Activated T-helper 1 cell treated with anti-CD3 and anti-CD28 coated beads, Interleukin-12 subunit alpha, Interleukin-12 subunit beta, Interleukin-2, Interleukin-4 antibody, amounts not matched to agents 30 ng/mL and 10 ng/mL and 1 ng/mL, durations not matched to agents 14 hours and 24 hours and 36 hours (primary cell): ENCODE measurements around the gene VENTX. TPM values are rescaled to one million over a fixed set of nuclear protein-coding genes. Genes with fewer than 3 reads are reported as not detected.
"Not testable (repeated sequence)": the region's sequence is repeated elsewhere in the genome, so short reads cannot be mapped to it uniquely, and the experiment has no call there.

Experiments
- DNase-seq: peaks from one replicate; pipeline ENCODE4 v3.0.0; 2021; ENCODE audit warnings: low spot score
- H3K27ac Mint-ChIP-seq: one replicate; pipeline ENCODE4 v1.8.0; 2021; ENCODE audit warnings: mild to moderate bottlenecking, mixed read lengths
- H3K27me3 Mint-ChIP-seq: one replicate; pipeline ENCODE4 v1.8.0; 2022; ENCODE audit warnings: mild to moderate bottlenecking, moderate library complexity, mixed read lengths; ENCODE audit not compliant: insufficient read depth
- H3K36me3 Mint-ChIP-seq: one replicate; pipeline ENCODE4 v1.8.0; 2021; ENCODE audit warnings: low read depth, mixed read lengths
- H3K4me1 Mint-ChIP-seq: one replicate; pipeline ENCODE4 v1.8.0; 2021; ENCODE audit warnings: low read depth, mixed read lengths
- H3K4me3 Mint-ChIP-seq: one replicate; pipeline ENCODE4 v1.8.0; 2021; ENCODE audit warnings: mild to moderate bottlenecking, moderate library complexity, mixed read lengths
- H3K9me3 Mint-ChIP-seq: one replicate; pipeline ENCODE4 v1.8.0; 2021; ENCODE audit warnings: mixed read lengths
- intact Hi-C: fragments of 100-400 bp; cut with micrococcal nuclease; formaldehyde crosslinking; loops from one replicate; pipeline ENCODE4 v1.15.1; 2024
- total RNA-seq: library from RNA; stranded (reverse); gene quantifications from 2 replicates; pipeline ENCODE4 v1.2.3, GENCODE V29; 2022

Gene VENTX
- total RNA-seq, 1 donor from 2014 or later, result not detected

GRCh38 chr10:133214468-133215410, 22.9 kb upstream of the VENTX start:
- Mint-ChIP-seq H3K36me3 (no peaks in the 10 kb centered on the region), H3K9me3 (no peaks in the 10 kb centered on the region), H3K27ac (no peak overlapping the region), H3K4me1 (no peaks in the 10 kb centered on the region), H3K4me3 (no peak overlapping the region), H3K27me3 (no peaks in the 10 kb centered on the region)
- intact Hi-C loops, result no loop called here
- no peak for DNase-seq

- Mint-ChIP-seq H3K9me3 (no peaks in the 10 kb centered on the region), H3K27me3 (no peaks in the 10 kb centered on the region), H3K4me3 (no peak overlapping the region), H3K4me1 (no peaks in the 10 kb centered on the region), H3K27ac (no peak overlapping the region), H3K36me3 (no peaks in the 10 kb centered on the region)
- intact Hi-C loops, result no loop called here
- no peak for DNase-seq
These were observed 22.1 kb upstream of the VENTX start for GRCh38 chr10:133215586-133215985.

GRCh38 chr10:133216776-133217175, 20.9 kb upstream of the VENTX start:
- Mint-ChIP-seq H3K27me3 (no peaks in the 10 kb centered on the region), H3K4me1 (no peaks in the 10 kb centered on the region), H3K9me3 (no peaks in the 10 kb centered on the region), H3K36me3 (no peaks in the 10 kb centered on the region), H3K4me3 (no peak overlapping the region), H3K27ac (no peak overlapping the region)
- no peak for DNase-seq
- intact Hi-C loops, result no loop called here

GRCh38 chr10:133217800-133218589, 19.7 kb upstream of the VENTX start:
- no peak for DNase-seq
- intact Hi-C loops, result no loop called here
- no peaks in the 10 kb centered on the region for H3K36me3 Mint-ChIP-seq
- H3K27me3 Mint-ChIP-seq, result no peaks in the 10 kb centered on the region
- no peak overlapping the region for H3K27ac Mint-ChIP-seq
- H3K4me3 Mint-ChIP-seq, result no peak overlapping the region
- H3K4me1 Mint-ChIP-seq, result no peaks in the 10 kb centered on the region
- no peaks in the 10 kb centered on the region for H3K9me3 Mint-ChIP-seq

- Mint-ChIP-seq H3K27me3 (no peaks in the 10 kb centered on the region), H3K27ac (no peak overlapping the region), H3K4me1 (no peaks in the 10 kb centered on the region), H3K4me3 (no peak overlapping the region), H3K9me3 (no peaks in the 10 kb centered on the region), H3K36me3 (no peaks in the 10 kb centered on the region)
- no peak for DNase-seq
- intact Hi-C loops, result no loop called here
These were observed 18.8 kb upstream of the VENTX start for GRCh38 chr10:133218891-133219290.

GRCh38 chr10:133219782-133220181, 17.9 kb upstream of the VENTX start:
- Mint-ChIP-seq H3K9me3 (no peaks in the 10 kb centered on the region), H3K27me3 (no peaks in the 10 kb centered on the region), H3K27ac (no peak overlapping the region), H3K4me3 (no peak overlapping the region), H3K36me3 (no peaks in the 10 kb centered on the region), H3K4me1 (no peaks in the 10 kb centered on the region)
- intact Hi-C loops, result no loop called here
- no peak for DNase-seq

GRCh38 chr10:133221331-133221730, 16.3 kb upstream of the VENTX start:
- Mint-ChIP-seq H3K27ac (no peak overlapping the region), H3K4me3 (no peak overlapping the region), H3K4me1 (peaks cover 8% of the 10 kb centered on the region), H3K27me3 (peaks cover 3% of the 10 kb centered on the region), H3K9me3 (no peaks in the 10 kb centered on the region), H3K36me3 (no peaks in the 10 kb centered on the region)
- intact Hi-C loops, result no loop called here
- no peak for DNase-seq

- H3K27ac Mint-ChIP-seq, H3K36me3 Mint-ChIP-seq, H3K9me3 Mint-ChIP-seq, H3K4me3 Mint-ChIP-seq, H3K27me3 Mint-ChIP-seq, DNase-seq, intact Hi-C loops: not testable (repeated sequence)
- H3K4me1 Mint-ChIP-seq, result peaks cover 13% of the 10 kb centered on the region
These were observed 15.9 kb upstream of the VENTX start for GRCh38 chr10:133221756-133222155.

- H3K27ac Mint-ChIP-seq, result no peak overlapping the region
- intact Hi-C loops, result no loop called here
- no peak for DNase-seq
- peaks cover 14% of the 10 kb centered on the region for H3K4me1 Mint-ChIP-seq
- H3K27me3 Mint-ChIP-seq, result peaks cover 27% of the 10 kb centered on the region
- peaks cover 2% of the 10 kb centered on the region for H3K36me3 Mint-ChIP-seq
- no peak overlapping the region for H3K4me3 Mint-ChIP-seq
- H3K9me3 Mint-ChIP-seq, result no peaks in the 10 kb centered on the region
These were observed 13.6 kb upstream of the VENTX start for GRCh38 chr10:133224076-133224475.

- intact Hi-C loops, result loop anchor here (5.0 kb wide), 1 partner anchor 438 kb away; the partner anchor contains the start of gene NKX6-2
These were observed 12.8 kb upstream of the VENTX start for GRCh38 chr10:133224756-133225372.

GRCh38 chr10:133225707-133226191, 11.9 kb upstream of the VENTX start:
- Mint-ChIP-seq H3K36me3 (peaks cover 2% of the 10 kb centered on the region), H3K27me3 (peaks cover 32% of the 10 kb centered on the region), H3K27ac (no peak overlapping the region), H3K4me3 (peak overlapping the region; percentile 56), H3K4me1 (peaks cover 18% of the 10 kb centered on the region), H3K9me3 (no peaks in the 10 kb centered on the region)
- intact Hi-C loops, result loop anchor here (5.0 kb wide), 1 partner anchor 438 kb away; the partner anchor contains the start of gene NKX6-2
- DNase-seq, result no peak

More at GRCh38 chr10:133224756-133225372, 12.8 kb upstream of the VENTX start:
- H3K9me3 Mint-ChIP-seq, result no peaks in the 10 kb centered on the region
- no peak for DNase-seq
- peaks cover 2% of the 10 kb centered on the region for H3K36me3 Mint-ChIP-seq
- peaks cover 32% of the 10 kb centered on the region for H3K27me3 Mint-ChIP-seq
- H3K4me1 Mint-ChIP-seq, result peaks cover 18% of the 10 kb centered on the region
- H3K27ac Mint-ChIP-seq, result no peak overlapping the region
- no peak overlapping the region for H3K4me3 Mint-ChIP-seq

- H3K27me3 Mint-ChIP-seq, result peaks cover 34% of the 10 kb centered on the region
- H3K4me1 Mint-ChIP-seq, result peaks cover 18% of the 10 kb centered on the region
- H3K27ac Mint-ChIP-seq, result no peak overlapping the region
- H3K36me3 Mint-ChIP-seq, result peaks cover 2% of the 10 kb centered on the region
- intact Hi-C loops, result loop anchor here (5.0 kb wide), 1 partner anchor 439 kb away; the partner anchor contains the start of gene NKX6-2
- DNase-seq, result no peak
- H3K9me3 Mint-ChIP-seq, result no peaks in the 10 kb centered on the region
- H3K4me3 Mint-ChIP-seq, result peak overlapping the region; percentile 56
These were observed 11.3 kb upstream of the VENTX start for GRCh38 chr10:133226251-133226808.
